CD4-positive, alpha-beta T cell treated with Interleukin-2 at 100 ng/mL for 4 hours (primary cell): ENCODE results near the gene TMEM233.

ENCODE experiments used
- DNase-seq: peaks from one replicate; pipeline ENCODE4 v3.0.0-alpha.2; 2020; ENCODE audit warnings: low spot score

TMEM233 gene

GRCh38 chr12:119659289-119659897 lies 65.8 kb downstream of the TMEM233 start:
- peak; percentile 71 for DNase-seq

- no peak for DNase-seq
Measured at GRCh38 chr12:119660076-119660475, 66.5 kb downstream of the TMEM233 start.

GRCh38 chr12:119661882-119662281 lies 68.3 kb downstream of the TMEM233 start:
- DNase-seq: no peak

DNA sequence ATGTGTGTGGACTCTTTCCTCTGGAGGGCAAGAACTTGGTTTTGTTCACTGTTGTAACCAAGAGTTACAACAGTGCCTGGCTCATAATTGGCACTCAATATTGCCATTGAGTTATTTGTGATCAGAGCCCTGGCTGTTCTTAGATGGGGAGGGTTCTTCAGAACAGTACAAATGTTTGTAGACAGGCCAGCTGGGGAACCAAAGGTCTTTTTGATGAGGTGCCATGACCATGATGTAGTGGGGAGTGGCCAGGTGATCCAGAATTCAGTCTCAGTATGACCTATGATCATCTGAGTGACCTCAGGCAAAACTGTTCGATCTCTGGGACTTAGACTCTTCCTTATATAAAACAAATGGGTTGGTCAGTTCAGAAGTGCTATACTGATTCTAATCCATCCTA lies 71.1 kb downstream of the TMEM233 start:
- DNase-seq: no peak

DNA sequence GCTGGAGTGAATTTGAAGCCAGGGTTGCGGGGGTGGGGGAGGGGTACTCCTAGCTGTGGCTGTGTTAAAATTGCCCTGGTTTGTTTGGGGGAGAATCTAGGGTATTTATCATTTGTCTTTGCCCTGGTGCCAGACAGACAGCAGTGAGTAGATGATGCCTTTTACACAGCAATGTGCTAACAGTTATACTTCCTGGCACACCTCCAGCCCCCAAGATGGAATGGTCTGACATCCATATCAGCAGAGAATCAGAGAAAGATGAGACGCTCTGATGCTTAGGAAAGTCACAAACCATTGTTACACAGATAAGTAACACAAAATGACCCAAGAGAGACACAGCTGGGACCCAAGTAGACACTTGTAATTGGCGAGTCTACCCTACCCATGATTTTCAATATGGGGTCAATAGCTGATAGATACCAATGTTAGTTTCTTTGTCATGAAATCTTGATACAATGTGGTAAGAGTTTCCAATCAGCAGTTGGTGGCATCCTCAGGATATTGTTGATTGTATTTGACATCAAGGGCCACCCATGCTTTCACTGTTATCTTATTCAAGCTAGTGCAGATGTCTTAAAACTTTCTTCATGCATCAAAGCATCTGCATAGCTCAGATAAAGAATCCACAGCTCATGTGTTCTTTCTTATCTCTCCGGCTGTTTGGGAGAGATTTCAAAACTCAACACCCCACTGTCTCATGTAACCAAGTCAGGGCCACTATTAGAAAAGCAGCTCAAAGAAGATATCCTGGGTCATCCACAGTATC lies 71.8 kb downstream of the TMEM233 start:
- DNase-seq: no peak

DNA sequence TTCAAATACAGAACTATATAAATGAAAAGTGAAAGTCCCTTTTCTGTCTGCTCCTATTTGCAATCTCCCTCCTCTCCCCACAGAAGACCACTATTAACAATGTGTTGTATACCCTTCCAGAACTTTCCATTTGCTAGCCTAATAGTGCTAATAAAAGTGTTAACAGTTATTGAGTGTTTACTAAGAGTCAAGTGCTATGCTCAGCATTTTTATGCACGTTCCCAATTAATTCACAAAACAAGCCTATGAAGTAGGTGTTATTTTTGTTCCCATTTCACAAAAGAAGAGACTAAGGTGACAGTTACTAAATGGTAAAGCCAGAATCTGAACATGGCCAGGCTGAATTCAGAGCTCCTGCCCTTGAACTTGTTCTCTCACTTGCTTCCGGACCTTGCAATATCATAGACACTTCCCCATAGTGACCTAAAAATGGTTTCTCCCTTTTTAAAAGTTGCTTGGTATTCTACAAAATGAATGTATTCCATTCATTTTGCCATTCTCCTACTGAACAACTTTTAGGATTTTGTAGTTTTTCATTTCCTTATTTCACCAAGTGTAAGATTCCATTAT lies 72.7 kb downstream of the TMEM233 start:
- no peak for DNase-seq

DNA sequence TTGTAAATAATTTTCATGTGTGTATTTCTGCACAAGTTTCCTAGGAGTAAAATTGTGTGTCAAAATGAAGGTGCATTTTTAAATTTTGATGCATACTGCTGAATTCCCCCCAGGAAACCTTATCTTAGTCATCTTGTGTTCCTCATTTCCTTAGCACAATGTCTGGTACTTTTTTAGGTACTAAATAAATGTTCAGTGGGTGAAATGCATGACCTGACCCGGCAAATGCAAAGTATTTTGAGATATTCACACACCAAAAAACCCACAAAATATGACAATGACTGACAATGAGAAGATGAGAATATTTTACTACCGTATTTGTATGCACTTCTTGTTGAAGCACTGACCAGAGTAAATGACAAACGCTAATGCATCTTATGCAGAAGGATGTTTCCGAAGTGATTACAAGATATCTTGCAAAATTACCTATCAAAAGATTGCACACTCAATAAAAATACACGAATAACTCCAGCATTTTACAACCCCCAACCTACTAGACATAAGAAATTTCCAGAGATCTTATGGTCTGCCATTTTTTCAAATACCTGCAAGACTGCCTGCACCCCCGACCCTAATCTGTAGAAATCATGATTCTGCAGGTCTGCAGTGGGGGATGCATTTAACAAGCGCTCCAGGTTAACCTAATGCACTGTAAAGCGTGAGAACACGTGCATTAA lies 73.5 kb downstream of the TMEM233 start:
- no peak for DNase-seq

GRCh38 chr12:119667577-119668323 lies 74.2 kb downstream of the TMEM233 start, which contains the start of gene PRKAB1:
TSS of gene PRKAB1 (plus strand) at chr12:119668133. CDS start at chr12:119668245, 112 bp downstream.
- DNase-seq: peak; percentile 97

DNA sequence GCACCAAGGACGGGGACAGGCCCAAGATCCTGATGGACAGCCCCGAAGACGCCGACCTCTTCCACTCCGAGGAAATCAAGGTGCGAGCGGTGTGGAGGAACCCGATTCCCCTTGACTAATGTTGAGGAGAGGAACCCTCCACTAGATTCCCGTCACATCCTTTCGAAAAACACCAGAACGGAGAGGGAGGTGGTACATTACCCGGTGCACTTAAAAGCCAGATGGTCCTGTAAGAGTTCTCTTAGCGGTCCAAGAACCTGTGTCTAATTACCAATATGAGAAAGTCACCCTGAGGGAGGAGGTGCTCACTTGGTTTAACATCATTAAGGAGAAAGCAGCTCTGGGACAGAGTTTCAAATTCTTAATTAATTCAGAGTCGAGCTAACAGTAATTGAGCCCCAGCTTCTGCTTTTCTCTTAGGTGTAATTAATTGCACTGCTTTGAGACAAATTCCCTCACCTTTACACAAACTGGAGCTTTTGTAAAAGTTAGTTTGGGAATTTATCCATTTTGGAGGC lies 74.8 kb downstream of the TMEM233 start:
- peak; percentile 11 for DNase-seq

- no peak for DNase-seq
Measured at GRCh38 chr12:119669744-119670472, 76.3 kb downstream of the TMEM233 start.

GRCh38 chr12:119671070-119671469 lies 77.5 kb downstream of the TMEM233 start:
- DNase-seq: no peak

DNA sequence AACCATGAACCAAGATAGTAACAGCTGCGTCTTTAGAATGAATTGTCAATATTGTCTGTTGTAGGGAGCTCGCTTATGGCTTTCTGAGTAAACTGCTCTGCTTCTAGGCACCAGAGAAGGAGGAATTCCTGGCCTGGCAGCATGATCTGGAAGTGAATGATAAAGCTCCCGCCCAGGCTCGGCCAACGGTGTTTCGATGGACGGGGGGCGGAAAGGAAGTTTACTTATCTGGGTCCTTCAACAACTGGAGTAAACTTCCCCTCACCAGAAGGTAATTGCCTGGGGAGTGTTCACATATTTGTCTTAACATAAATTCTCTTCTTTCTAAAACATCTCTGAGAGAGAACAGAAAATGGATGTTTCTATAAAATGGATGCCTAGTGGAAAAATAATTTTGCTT lies 78.6 kb downstream of the TMEM233 start:
- no peak for DNase-seq

GRCh38 chr12:119673634-119674033 lies 80.1 kb downstream of the TMEM233 start:
- DNase-seq: peak; percentile 14

- DNase-seq: no peak
Measured at GRCh38 chr12:119674560-119674959, 81.0 kb downstream of the TMEM233 start.

DNA sequence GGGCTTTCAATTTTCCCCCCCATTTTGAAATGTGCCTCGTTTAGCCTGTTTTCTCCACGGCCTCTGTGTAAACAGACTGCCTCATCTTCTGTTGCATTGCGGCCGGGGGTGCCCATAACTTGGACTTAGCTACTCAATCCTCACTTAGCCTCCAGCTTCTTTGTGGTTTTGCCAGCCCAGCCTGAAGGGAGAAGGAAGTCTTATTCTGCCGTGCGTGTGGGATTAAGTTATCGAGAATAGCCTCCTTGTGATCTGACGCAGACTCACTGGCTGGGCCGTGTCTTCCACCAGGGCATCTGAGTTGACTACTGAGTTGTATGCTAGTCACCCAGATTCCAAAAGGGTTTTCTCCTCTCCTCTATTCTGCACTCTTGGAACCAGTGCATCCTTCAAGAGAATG lies 82.4 kb downstream of the TMEM233 start:
- DNase-seq: no peak

DNA sequence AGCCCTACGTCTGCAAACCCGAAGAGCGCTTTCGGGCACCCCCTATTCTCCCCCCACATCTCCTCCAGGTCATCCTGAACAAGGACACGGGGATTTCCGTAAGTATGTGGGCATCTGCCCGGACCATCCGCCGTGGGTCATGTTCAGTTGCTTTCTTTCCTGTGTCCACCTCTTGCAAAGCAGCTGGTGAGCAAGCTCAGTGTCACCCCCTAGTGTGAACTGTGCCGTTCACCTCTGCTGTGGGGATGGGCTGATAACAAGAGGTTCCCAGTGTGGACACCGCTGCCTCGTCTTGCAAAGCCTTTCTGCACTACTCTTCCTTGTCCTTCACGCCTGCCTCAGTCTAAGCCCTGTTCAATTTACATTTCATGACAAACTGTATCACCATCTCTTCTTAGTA lies 83.0 kb downstream of the TMEM233 start:
- DNase-seq: no peak

- no peak for DNase-seq
Measured at GRCh38 chr12:119678459-119678858, 84.9 kb downstream of the TMEM233 start.

- no peak for DNase-seq
Measured at GRCh38 chr12:119679081-119679480, 85.5 kb downstream of the TMEM233 start.

DNA sequence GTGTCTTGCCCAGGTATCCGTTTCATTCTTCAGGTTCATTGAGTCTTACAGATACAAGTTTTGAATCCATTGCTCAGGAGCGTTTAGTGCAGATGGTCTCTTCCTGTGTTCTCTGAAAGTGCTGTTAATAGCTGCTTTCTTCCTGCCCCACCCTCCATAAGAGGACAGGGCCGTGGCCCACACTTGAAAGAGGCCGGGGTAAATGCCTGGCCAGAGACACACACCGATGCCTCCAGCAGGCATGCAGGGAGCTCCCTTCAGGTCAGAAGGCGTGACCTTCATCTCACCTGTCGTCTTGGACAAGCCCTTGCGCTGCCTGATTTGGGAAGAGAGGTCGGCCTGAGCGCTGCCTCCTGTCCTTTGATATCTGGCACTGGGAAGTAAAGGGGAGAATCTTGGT lies 85.9 kb downstream of the TMEM233 start:
- DNase-seq: no peak

GRCh38 chr12:119681111-119681510 lies 87.5 kb downstream of the TMEM233 start:
- DNase-seq: no peak
